Liver (tissue), 3 donors: ENCODE results near the gene PRG3.

ENCODE experiments used
- RXRA ChIP-seq, 2 donors: IDR thresholded peaks; 2 replicates each; pipeline ENCODE4 v1.6.1; 2017 to 2018; ENCODE audit warnings: antibody characterized with exemption in 2 of 2, mild to moderate bottlenecking in 1 of 2
- TF ChIP-seq, protein P1 (sequence below): fragments of 150-350 bp; IDR thresholded peaks from 2 replicates; pipeline ENCODE4 v1.5.1; 2017; ENCODE audit warnings: improper control_type of control experiment, low read depth, low read length; ENCODE audit not compliant: missing input control
- donor health status: healthy.
- donor health status: healthy.

- no peak for TF ChIP-seq RXRA (IDR thresholded peaks at IDR 0.05)
- TF ChIP-seq, protein P1, sequence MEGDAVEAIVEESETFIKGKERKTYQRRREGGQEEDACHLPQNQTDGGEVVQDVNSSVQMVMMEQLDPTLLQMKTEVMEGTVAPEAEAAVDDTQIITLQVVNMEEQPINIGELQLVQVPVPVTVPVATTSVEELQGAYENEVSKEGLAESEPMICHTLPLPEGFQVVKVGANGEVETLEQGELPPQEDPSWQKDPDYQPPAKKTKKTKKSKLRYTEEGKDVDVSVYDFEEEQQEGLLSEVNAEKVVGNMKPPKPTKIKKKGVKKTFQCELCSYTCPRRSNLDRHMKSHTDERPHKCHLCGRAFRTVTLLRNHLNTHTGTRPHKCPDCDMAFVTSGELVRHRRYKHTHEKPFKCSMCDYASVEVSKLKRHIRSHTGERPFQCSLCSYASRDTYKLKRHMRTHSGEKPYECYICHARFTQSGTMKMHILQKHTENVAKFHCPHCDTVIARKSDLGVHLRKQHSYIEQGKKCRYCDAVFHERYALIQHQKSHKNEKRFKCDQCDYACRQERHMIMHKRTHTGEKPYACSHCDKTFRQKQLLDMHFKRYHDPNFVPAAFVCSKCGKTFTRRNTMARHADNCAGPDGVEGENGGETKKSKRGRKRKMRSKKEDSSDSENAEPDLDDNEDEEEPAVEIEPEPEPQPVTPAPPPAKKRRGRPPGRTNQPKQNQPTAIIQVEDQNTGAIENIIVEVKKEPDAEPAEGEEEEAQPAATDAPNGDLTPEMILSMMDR = no peak
Measured at GRCh38 chr11:57392066-57392762, 11.3 kb upstream of the PRG3 start.
